Muscle layer of duodenum (tissue), 2 donors: Measurements from ENCODE around the gene STYX.
"Not testable (repeated sequence)": the region's sequence is repeated elsewhere in the genome, so short reads cannot be mapped to it uniquely, and the experiment has no call there.

ENCODE experiments used
- H3K27ac ChIP-seq: one replicate; pipeline ENCODE4 v1.7.0; 2013; ENCODE audit warnings: mild to moderate bottlenecking, low read length
- H3K27me3 ChIP-seq: one replicate; pipeline ENCODE4 v1.7.0; 2013; ENCODE audit warnings: low read depth, mild to moderate bottlenecking, control low read depth, low read length
- H3K36me3 ChIP-seq, 2 donors: one replicate each; pipeline ENCODE4 v1.7.0; 2013; ENCODE audit warnings: low read length in 2 of 2, control low read depth in 1 of 2, mild to moderate bottlenecking in 1 of 2; ENCODE audit not compliant: insufficient read depth in 2 of 2, control insufficient read depth in 1 of 2
- H3K4me1 ChIP-seq, 2 donors: one replicate each; pipeline ENCODE4 v1.7.0; 2013; ENCODE audit warnings: low read length in 2 of 2, mild to moderate bottlenecking in 2 of 2, control low read depth in 1 of 2, moderate library complexity in 1 of 2; ENCODE audit not compliant: insufficient read depth in 2 of 2, control insufficient read depth in 1 of 2
- H3K4me3 ChIP-seq, 2 donors: one replicate each; pipeline ENCODE4 v1.7.0; 2013; ENCODE audit warnings: low read length in 2 of 2, low read depth in 1 of 2, mild to moderate bottlenecking in 1 of 2
- H3K9me3 ChIP-seq, 2 donors: one replicate each; pipeline ENCODE4 v1.7.0; 2013; ENCODE audit warnings: low read length in 2 of 2, control low read depth in 1 of 2, mild to moderate bottlenecking in 1 of 2; ENCODE audit not compliant: control insufficient read depth in 1 of 2
- donor health status: healthy.

STYX gene

GRCh38 chr14:52729585-52729924, 411 bp upstream of the STYX start:
- peak overlapping the region; percentile 80 for H3K27ac ChIP-seq
- H3K4me1 ChIP-seq = peaks cover 0 to 8% of the 10 kb centered on the region in 2 donors
- peaks cover 8 to 37% of the 10 kb centered on the region in 2 donors for H3K36me3 ChIP-seq

DNA sequence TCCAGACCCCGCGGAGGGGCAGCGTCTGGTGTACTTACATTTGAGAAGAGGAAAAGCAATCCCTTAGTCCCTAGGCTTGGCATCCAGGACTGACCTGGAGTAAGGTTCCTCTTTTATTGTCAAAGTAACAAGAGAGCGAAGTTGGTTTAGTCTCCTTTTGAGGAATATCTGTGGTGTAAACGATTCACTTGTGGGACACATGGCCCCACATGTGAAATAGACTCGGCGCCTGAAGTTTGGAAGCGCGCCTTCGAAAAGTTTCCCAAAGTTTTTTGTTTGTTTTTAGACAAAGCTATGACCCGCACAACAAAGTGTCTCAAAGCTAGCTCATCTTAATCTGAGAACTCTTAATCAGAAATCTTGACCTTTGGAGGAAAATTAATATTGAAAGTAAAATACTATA, 744 bp downstream of the STYX start:
- Histone ChIP-seq H3K9me3 (no peaks in the 10 kb centered on the region), H3K27ac (peak overlapping the region; percentile 77), H3K4me1 (peaks cover 0 to 8% of the 10 kb centered on the region in 2 donors), H3K36me3 (peaks cover 8 to 25% of the 10 kb centered on the region in 2 donors), H3K27me3 (no peaks in the 10 kb centered on the region), H3K4me3 (peak overlapping the region; percentile 58 to 76)

More at GRCh38 chr14:52729585-52729924, 411 bp upstream of the STYX start:
- H3K27me3 ChIP-seq = no peaks in the 10 kb centered on the region
- H3K9me3 ChIP-seq = no peaks in the 10 kb centered on the region
- H3K4me3 ChIP-seq = peak overlapping the region; percentile 55 to 76

- no peaks in the 10 kb centered on the region for H3K9me3 ChIP-seq
- H3K27ac ChIP-seq = no peak overlapping the region
- H3K4me3 ChIP-seq = no peak overlapping the region
- no peaks in the 10 kb centered on the region for H3K27me3 ChIP-seq
- H3K36me3 ChIP-seq = no peaks in the 10 kb centered on the region
- peaks cover 0 to 11% of the 10 kb centered on the region in 2 donors for H3K4me1 ChIP-seq
These were observed 3.9 kb downstream of the STYX start for GRCh38 chr14:52733824-52734223.

GRCh38 chr14:52735921-52736489, 6.0 kb downstream of the STYX start:
- Histone ChIP-seq H3K9me3 (no peaks in the 10 kb centered on the region), H3K4me3 (no peak overlapping the region), H3K4me1 (peaks cover 0 to 10% of the 10 kb centered on the region in 2 donors), H3K27me3 (no peaks in the 10 kb centered on the region), H3K27ac (no peak overlapping the region), H3K36me3 (no peaks in the 10 kb centered on the region)

GRCh38 chr14:52738409-52738808, 8.4 kb downstream of the STYX start:
- no peaks in the 10 kb centered on the region for H3K27me3 ChIP-seq
- H3K27ac ChIP-seq = no peak overlapping the region
- H3K4me3 ChIP-seq = no peak overlapping the region
- peaks cover 3 to 4% of the 10 kb centered on the region in 2 donors for H3K4me1 ChIP-seq
- H3K9me3 ChIP-seq = no peaks in the 10 kb centered on the region
- H3K36me3 ChIP-seq = no peaks in the 10 kb centered on the region

GRCh38 chr14:52740751-52741150, 10.8 kb downstream of the STYX start:
- H3K27me3 ChIP-seq = no peaks in the 10 kb centered on the region
- no peaks in the 10 kb centered on the region for H3K9me3 ChIP-seq
- H3K4me1 ChIP-seq = peaks cover 3 to 4% of the 10 kb centered on the region in 2 donors
- H3K36me3 ChIP-seq = peaks cover 4% of the 10 kb centered on the region in 2 donors
- H3K4me3 ChIP-seq = no peak overlapping the region
- no peak overlapping the region for H3K27ac ChIP-seq

DNA sequence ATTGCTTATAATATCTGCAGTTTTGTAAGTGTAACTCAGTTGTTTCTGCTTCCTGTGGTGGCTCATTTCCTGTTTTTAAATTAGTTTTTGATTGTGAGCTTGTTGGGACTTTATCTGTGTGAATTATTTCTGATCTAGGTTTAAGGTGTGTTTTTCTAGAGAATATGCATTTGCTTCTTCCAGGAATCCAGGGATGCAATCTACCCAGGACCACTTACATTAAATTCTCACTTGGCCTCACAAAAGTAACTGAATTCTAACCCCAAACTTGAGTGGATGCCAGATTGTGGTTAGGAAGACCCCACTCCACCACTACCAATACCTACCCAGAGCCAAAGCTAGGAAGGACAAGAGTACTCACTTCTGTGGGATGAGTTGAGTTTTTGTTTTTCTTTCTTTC, 11.9 kb downstream of the STYX start:
- no peaks in the 10 kb centered on the region for H3K27me3 ChIP-seq
- no peaks in the 10 kb centered on the region for H3K9me3 ChIP-seq
- H3K36me3 ChIP-seq = peaks cover 4 to 9% of the 10 kb centered on the region in 2 donors
- peak overlapping the region; percentile 71 for H3K27ac ChIP-seq
- peaks cover 0 to 4% of the 10 kb centered on the region in 2 donors for H3K4me1 ChIP-seq
- no peak overlapping the region for H3K4me3 ChIP-seq

GRCh38 chr14:52748647-52749292, 18.8 kb downstream of the STYX start:
- H3K4me1 ChIP-seq = no peaks in the 10 kb centered on the region
- peaks cover 9 to 19% of the 10 kb centered on the region in 2 donors for H3K36me3 ChIP-seq
- no peaks in the 10 kb centered on the region for H3K9me3 ChIP-seq
- H3K27me3 ChIP-seq = no peaks in the 10 kb centered on the region
- no peak overlapping the region for H3K4me3 ChIP-seq
- no peak overlapping the region for H3K27ac ChIP-seq

DNA sequence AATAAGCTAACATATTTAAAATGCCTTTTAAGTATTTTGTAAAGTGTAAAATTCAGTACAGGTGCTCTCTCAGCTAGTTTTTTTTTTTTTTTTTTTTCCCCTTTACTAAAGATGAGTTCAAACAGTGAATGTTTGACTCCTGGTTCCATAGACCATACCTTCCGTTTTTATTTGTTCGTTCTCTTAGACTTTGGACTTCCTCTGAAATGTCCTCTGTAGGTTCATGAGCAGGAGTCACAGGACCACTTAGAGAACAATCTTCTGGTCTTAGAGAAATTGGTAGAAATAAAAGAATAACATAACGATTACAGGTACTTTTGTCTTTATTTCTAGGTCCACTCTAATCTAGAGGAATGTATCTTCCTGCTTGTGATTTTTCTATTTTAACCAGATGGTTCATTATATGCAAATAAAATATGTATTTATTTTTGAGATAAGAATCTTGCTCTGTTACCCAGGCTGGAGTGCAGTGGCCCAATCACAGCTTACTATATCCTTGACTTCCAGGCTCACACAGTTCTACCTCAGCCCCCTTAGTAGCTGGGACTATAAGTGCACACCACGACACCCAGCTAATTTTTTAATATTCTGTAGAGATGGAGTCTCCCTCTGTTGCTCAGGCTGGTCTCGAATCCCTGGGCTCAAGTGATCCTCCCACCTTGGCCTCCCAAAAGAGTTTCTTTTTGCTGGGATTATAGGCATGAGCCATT, 25.8 kb downstream of the STYX start:
- Histone ChIP-seq H3K36me3 (peaks cover 3% of the 10 kb centered on the region in 2 donors), H3K9me3 (no peaks in the 10 kb centered on the region), H3K27ac (no peak overlapping the region), H3K4me3 (no peak overlapping the region), H3K4me1 (no peaks in the 10 kb centered on the region), H3K27me3 (no peaks in the 10 kb centered on the region)

GRCh38 chr14:52759145-52759544, 29.2 kb downstream of the STYX start:
- Histone ChIP-seq H3K9me3 (no peaks in the 10 kb centered on the region), H3K36me3 (peaks cover 3 to 7% of the 10 kb centered on the region in 2 donors), H3K4me1 (no peaks in the 10 kb centered on the region), H3K4me3 (no peak overlapping the region), H3K27ac (no peak overlapping the region), H3K27me3 (no peaks in the 10 kb centered on the region)

- not testable (repeated sequence) for H3K27ac ChIP-seq, H3K4me1 ChIP-seq, H3K27me3 ChIP-seq, H3K4me3 ChIP-seq, H3K9me3 ChIP-seq
- H3K36me3 ChIP-seq = peaks cover 3 to 13% of the 10 kb centered on the region in 2 donors
These were observed 33.0 kb downstream of the STYX start for GRCh38 chr14:52762923-52763322.
